Transverse colon (tissue), 4 donors: Measurements from ENCODE around the gene SPEM1.

Experiments used
- EP300 ChIP-seq: sonication (generic); formaldehyde crosslinking; IDR thresholded peaks from one replicate; pipeline ENCODE4 v1.6.1; 2017; ENCODE audit warnings: antibody characterized with exemption, low read depth
- POLR2A ChIP-seq: fragments of 450-650 bp; IDR thresholded peaks from one replicate; pipeline ENCODE4 v1.6.1; 2016; ENCODE audit warnings: antibody characterized with exemption, mild to moderate bottlenecking, moderate library complexity
- POLR2AphosphoS5 ChIP-seq, 3 donors: sonication (generic); formaldehyde crosslinking; IDR thresholded peaks; one replicate each; pipeline ENCODE4 v1.6.1; 2016; ENCODE audit warnings: antibody characterized with exemption in 3 of 3
- TF ChIP-seq, protein P1 (sequence below), 5 experiments: fragments of 200-600 bp in 3 of 5; fragments of 450-650 bp in 2 of 5; sonication (generic) in 3 of 5; IDR thresholded peaks; 1 replicate in 2 of 5; 2 replicates in 3 of 5; pipeline ENCODE4 v1.5.1; 2016 to 2017; ENCODE audit warnings: antibody characterized with exemption in 5 of 5, inconsistent platforms in 3 of 5, mild to moderate bottlenecking in 2 of 5, moderate library complexity in 1 of 5

DNA sequence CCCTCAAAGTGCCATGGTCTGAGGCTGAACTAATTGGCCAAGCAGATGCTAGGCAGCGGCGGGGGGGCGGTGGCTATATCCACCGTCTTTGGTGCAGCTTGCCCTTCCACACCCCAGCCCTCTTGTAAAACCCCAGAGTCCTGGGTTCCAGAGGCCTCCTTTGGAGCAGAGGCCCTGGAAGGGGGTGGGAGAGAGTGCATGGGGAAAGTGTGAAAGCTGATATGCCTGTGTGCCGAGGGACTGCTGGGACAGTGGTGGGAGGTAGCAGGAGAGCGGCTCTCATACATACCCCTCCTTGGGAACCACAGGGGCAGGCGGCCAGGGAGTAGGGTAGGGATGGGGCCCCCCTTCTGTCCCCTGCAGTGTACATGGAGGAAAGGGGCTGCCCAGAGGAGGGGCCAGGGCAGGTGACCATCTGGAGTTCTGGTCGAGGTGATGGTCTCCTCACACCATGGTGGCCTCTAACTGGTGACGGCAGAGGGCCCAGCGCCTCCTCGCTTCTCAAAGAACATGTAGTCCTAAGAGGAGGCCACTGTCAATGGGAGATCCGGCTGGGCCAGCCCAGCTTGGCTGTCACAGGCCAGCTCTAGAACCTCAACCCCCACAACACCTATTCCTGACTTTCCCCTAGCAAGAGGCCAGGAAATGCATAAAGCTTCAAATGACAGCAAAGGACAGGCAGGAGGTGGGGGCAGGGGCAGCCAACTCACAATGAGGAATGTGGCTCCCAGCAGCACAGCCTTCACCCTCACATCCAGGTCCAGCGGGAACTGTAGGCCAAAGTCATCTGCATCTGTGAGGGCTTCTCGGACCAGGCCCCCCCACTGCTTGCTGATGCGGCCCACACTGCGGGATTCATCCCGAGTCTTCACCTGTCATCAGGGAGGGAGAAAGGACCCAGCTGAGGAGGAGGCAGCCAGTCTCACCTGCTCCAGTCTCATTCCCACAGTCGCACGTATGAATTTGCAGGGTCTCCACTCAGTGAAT is 29.9 kb upstream of the SPEM1 start:
- TF ChIP-seq, protein P1, sequence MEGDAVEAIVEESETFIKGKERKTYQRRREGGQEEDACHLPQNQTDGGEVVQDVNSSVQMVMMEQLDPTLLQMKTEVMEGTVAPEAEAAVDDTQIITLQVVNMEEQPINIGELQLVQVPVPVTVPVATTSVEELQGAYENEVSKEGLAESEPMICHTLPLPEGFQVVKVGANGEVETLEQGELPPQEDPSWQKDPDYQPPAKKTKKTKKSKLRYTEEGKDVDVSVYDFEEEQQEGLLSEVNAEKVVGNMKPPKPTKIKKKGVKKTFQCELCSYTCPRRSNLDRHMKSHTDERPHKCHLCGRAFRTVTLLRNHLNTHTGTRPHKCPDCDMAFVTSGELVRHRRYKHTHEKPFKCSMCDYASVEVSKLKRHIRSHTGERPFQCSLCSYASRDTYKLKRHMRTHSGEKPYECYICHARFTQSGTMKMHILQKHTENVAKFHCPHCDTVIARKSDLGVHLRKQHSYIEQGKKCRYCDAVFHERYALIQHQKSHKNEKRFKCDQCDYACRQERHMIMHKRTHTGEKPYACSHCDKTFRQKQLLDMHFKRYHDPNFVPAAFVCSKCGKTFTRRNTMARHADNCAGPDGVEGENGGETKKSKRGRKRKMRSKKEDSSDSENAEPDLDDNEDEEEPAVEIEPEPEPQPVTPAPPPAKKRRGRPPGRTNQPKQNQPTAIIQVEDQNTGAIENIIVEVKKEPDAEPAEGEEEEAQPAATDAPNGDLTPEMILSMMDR (IDR thresholded peaks at IDR 0.05): no peak
- TF ChIP-seq POLR2AphosphoS5 (IDR thresholded peaks at IDR 0.05) (no peak), EP300 (no peak), POLR2A (no peak)
